NOMO-1 (cell line): ENCODE measurements around the gene SFRP5.

Experiments used
- DNase-seq, 2 experiments: peaks; one replicate each; lab custom pipeline; 2025; ENCODE audit not compliant: unreplicated experiment in 2 of 2; lab: John Stamatoyannopoulos, UW

Gene SFRP5

DNA sequence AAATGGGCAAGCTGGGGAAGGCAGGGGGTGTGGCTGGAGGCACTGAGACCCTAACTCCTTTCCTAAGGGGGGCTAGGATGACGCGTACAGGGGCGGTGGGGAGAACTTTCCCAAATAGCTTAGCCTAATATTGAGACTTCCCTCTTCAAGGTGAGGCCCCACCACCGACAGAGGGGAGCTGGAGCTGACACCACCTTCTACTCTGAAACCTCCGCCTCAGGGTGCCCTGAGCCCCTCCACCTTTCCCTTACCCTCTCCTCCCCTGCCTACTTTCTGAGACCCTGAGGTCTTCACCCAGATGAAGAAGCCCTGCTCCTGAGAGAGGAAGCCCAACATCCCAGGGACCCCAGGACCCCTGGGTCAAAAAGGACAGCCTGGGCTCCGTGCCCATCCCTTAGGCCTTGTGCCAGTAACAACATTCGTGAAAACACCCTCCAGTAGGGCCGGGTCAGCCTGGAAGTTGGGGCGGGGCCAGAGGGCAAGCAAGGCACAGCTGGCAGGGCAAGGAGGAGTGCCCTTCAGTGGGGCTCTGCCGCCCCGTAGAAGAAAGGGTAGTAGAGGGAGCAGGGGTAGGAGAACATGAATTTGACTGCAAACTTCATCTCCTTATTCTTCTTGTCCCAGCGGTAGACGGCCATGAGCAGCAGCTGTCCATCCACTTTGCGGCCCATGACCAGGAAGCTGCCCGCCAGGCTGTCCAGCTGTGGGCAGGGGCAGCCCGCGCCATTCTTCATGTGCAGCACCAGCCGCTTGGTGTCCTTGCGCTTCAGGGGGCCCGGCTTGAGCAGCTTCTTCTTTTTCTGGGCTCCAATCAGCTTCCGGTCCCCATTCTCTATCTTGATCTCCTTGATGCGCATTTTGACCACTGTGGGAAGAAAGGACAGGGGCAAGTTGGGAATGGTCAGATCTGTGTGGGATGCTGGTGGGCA, 4.5 kb downstream of the SFRP5 start:
- no peak for DNase-seq

DNA sequence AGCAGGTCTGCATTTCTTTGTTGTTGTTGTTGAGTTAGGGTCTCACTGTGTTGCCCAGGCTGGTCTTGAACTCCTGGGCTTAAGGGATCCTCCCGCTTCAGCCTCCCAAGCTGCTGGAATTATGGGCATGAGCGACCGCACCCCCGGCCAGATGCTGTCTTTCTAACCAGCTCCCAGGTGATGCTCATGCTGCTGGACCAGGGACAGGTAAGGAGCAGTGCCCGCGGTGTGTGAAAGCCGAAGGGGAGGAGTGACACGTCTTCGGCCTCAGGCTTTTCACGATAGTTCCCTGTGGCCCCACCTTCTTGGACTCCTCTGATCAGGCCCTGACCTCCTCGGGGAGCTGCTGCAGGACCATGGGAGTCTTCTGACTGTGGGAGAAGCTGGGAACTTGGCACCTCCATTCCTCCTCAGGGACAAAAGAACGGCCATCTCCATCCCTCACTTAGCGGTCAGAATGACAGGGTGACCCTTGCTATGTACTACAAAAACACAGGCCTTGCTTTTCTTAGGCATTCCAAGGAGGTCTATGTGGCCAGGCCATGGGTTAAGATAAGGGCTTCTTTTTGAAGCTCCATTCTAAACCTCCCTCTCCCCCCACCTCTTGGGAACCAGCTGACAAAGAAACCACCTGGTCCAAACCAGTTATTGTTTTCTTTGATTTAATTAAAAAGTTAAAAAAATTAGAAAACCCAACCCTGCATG, 5.5 kb downstream of the SFRP5 start:
- no peak for DNase-seq

DNA sequence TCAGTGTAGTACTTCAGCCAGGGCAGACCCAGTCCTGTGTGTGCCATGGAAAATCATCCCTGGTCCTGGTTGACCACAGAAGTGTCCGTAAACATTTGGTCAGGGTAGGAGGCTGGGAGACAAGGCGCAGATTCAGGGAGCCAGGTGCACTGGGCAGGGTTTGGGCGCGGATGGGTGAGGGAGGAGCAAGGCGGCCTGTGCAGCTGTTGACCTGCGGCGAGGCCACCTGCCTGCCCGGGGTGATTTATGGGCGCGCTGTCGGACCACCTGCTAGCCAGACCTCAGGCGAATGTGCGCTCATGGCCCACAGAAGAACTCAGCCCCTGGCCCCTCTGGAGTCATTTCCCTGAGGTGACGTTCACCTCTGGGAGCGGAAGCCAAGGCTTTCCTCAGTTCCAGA, 6.6 kb downstream of the SFRP5 start:
- no peak for DNase-seq

DNA sequence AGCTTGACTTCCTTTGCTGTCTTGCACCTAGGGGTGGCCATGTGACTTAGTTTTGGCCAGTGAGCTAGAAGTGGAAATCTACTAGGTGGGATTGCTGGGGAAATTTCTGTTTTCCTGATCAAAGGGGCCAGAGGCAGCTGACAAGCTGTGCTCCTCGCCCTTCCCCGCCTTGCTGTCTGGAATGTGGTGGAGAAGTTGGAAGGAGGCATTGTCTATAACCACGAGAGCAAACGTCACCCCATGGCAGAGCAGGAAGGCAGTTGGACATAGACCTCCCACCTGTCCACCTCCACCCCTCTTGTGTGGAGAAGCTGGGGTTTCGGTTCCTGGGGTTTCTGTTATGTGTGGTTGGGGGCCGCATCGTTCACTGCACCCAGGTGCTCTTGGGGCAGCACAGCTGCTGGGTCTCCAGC, 7.3 kb downstream of the SFRP5 start:
- DNase-seq = no peak

DNA sequence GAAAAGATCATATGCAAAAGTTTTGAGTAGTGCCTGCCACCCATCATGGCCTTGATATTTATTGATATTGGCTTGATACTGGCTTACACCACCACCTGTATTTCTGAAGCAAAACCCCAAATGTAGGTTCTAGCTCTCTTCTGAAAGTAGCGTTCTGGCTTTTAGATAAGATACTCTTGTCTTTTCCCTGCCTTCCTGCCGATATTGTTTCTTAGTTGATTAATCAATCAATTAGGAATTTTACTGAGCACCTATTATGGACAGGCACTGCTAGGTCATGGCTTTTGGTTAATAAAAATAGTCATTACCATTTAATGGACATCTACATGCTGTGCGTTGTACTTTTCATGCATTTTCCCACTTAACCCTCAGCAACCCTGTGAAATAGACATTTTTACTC, 7.9 kb downstream of the SFRP5 start:
- DNase-seq = no peak

DNA sequence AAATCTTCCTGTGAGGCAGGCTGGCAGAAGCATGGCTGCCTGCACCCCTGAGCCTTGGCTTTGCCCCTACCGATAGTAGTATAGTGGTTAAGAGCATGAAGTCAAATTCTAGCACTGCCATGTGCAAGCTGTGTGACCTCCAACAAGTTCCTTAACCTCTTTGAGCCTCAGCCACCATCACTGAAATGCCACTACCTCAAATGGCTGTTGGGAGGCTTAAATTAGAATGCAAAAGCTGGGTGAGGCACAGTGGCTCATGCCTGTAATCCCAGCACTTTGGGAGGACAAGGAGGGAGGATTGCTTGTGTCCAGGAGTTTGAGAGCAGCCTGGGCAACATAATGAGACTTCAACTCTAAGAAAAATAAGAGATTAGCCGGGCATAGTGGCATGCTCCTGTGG, 8.4 kb downstream of the SFRP5 start:
- no peak for DNase-seq

DNA sequence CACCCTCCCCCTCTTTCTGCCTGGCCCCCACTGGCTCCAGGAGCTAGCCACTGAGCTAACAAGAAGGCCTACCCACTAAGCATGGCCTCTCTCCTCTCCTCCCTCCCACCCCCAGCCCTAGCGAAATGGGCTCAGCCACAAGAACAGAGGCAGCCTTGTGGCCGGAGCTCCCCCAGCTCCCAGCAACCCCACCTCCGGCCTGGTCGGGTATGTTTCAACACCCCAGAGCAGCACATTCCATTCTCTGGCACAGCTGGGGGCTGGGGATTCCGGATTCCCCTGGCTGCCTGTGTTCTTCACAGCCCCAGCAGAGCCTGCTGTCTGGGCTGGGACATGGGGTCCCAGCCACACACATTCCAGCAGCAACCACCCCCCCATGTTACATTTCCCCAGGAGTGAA, 9.0 kb downstream of the SFRP5 start:
- no peak for DNase-seq

DNA sequence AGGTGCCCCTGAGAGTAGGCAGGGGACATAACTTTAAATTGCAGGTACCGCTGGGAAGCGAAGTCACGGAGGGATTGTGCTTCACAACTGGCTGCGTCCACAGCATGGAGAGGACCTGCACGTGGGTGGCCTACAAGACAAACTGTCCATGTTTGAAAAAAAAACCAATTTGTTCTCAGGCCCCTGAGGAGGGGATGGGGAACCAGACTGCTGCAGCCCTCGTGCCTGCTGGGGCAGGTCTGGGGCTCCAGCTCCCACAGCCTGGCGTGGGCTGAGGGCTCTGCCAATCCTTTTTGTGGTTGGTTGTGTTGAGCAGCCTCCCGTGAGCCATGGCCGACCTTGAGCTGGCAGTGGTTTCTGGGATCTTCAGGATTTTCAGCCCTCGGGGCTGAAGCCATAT, 9.7 kb downstream of the SFRP5 start:
- no peak for DNase-seq

DNA sequence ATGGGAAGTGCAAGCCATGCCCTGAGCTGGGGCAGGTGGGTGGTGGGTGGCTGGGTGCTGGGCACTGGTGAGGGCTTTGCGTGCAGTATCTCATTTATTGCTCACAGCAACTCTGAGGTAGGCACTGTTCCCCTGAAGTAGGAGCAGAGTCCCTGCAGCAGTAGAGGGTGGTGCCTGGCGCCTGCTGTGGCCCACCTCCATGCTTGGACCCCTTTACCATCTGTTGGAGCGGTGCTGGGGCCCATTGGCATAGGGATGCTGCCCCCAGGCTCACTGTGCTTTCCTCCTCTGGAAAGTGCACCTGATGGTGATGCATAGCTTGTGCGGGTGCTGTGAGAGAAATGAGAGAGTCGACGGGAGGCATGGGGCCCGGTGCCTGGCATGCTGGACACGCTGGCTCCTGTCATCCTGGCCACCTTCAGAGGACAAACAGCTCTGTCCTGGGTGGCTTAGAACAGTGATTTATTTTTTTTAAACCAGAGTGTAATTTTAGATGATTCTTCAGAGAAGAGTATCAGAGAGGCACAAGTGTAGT, 10.4 kb downstream of the SFRP5 start:
- no peak for DNase-seq

DNA sequence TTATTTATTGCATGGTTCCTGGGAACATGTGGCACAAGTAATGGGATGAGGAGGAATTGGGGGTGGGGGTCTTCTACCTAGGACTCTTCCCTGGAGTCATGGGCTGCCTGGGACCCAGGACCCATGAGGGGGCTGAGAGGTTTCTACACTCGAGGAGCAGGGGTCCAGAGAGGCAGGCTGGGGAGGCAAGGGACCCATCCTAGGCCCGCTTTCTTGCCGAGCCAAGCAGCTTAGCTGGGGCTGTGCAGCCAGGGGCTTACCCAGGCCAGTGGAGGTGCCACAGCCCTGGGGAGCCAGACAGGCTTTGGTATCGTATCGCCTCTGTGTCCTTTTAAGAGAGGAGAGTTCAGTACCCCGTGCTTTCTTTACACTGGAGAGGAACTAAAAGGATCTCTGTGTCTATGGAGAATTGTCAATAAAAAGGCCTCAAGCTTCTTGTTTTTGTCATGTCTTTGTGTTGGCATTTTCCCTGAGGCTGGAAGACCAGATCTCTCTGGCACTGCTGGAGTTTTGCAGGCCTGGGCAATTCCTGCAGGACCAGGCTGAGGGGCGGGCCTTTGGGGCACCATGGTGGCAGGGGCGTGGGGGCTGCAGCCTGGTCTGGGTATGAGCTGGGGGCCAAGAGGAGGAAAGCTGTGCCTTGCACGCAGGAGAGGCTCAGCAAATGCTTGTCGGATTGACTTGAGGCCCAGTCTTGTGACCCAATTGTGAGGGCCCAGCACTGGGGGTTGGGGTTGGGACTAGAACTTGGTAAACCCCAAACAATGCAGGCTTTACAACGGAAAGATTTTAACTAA, 11.1 kb downstream of the SFRP5 start:
- no peak for DNase-seq

DNA sequence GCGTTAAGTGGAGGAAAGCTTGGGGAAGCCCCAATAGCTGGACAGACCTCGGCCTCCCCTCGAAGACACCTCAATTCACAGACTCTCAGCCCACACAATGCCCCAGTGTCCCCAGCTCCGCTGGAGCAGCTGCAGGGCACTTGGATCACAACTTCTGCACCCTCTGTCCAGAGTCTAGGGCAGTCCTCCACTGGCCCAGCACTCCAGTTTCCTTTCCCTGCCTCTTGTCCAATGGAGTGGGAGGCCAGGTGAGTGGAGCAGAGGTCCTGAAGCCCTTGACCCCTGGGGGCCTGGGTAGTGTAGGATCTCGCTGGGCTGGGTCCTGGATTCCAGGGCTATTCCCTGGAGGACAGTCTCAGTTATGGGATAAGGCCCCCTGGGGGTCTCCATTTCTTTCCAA, 11.9 kb downstream of the SFRP5 start:
- DNase-seq = no peak

DNA sequence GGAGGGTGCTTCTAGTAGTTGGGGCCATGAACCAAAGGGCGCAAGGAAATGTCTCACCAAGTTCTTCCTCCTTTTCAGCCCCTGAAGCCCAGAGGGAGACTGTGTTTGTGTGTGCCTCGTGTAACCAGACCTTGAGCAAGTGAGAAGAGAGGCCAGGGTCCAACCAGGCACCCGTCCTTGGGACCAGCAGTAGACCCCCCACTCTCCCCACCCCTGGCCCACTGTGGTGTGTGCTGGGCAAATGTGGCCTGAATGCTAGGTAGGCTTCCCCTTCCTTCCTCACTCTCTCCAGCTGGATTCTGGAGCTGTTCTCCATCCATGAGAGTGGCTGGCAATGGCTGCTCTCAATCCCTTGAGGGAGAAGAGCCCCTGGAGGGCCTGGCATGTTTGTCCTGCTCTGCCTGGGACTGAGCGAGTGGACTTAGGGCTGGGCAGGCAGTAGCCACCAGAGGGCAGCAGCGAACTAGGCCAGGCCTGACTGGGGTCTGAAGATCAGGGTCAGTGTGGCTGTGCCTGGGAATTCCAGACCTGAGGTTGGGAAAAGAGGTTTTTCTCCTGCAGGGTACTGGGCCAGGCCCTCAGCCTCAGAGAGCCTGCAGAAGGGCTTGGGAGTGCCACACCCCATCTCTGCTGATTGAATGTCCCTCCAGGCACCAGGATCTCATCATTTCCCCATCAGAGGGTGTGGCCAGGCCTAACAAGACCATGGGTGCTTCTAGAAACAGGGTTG, 12.5 kb downstream of the SFRP5 start:
- peak; percentile 24 to 30 for DNase-seq

DNA sequence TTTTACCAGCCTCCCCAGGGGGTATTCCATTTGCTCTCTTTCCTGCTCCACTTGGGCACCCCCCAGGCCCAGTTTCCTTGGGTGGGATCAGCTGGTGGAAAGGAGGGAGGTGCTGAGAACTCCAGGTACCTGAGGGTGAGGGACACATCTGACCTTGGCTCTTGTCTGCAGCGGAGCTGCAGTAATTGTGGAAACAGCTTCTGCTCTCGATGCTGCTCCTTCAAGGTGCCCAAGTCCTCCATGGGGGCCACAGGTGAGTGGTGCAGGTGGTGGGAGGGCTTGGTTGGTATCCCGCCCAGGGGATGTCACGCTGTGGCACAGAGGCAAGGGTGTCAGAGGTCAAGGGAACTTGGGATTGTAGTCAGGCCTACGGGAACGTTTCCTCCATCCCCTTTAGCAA, 14.3 kb downstream of the SFRP5 start:
- DNase-seq = no peak

DNA sequence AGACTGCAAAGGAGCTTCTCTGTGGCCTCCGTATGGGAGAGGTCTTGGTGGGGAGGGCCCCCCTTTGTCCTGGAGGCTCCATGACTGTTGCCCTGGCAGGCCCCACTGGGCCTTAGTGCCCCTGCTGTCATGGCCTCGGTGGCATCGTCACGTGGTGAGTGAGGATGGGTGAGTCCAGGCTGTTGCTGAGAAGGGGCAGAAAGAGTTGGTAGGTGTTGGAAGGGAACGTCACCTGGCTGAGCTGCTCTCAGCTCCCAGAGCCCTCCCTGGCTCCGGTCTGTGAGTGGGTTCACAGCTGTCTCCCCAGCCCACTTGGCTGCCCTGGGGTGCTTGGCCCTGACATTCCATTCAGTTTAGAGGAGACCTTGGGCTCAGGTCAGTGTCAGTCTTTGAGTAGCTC, 16.1 kb downstream of the SFRP5 start:
- DNase-seq = no peak

DNA sequence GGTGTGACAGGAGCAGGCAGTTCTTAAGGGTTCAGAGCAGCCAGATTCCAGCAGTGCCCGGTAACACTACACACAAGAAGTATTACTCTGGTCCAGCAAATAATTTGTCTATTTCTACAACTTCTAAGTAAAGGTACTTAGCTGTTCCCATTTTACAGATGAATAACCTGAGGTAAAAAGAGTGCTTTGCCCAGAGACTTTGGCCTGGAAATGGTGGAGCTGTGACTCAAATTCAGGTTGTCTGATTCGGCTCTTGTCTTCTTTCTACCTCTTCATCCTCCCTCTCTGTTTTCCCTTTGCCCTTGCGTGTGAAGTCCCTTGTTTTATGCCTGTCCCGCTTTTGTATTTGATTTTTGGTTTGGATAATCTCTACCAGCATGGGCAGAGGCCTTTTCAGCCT, 17.1 kb downstream of the SFRP5 start:
- DNase-seq = no peak

DNA sequence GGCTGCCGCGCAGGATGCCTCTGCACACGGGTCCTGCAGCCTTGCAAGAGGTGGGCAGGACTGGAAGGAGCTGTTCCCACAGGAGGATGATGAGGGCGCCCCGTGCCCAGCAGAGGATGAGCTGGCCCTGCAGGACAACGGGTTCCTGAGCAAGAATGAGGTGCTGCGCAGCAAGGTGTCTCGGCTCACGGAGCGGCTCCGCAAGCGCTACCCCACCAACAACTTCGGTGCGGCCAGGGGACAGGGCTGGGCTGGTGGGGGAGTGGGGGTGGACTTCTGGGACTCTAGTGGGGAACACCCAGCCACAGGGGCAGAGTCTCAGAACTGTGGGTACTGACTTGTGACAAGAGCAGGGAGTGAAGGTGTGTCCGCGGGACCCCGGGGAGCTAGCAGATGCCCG, 18.8 kb downstream of the SFRP5 start:
- no peak for DNase-seq

DNA sequence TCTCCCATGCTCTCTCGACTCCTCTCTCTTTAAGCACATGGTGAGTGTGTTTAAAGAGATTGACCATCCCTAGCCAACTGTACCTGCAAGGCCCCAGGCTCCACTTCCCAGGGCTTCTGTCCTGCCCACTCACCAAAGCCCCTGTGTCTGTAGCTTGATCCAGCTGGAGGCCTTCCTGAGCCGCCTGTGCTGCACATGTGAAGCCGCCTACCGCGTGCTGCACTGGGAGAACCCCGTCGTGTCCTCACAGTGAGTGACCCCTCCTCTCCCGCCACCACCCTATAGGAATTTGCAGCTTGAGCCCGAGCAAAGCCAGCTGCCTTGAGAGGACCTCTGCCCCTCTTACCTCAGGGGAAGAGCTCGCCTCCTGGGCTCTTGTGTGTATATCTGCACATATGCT, 23.7 kb downstream of the SFRP5 start:
- no peak for DNase-seq

DNA sequence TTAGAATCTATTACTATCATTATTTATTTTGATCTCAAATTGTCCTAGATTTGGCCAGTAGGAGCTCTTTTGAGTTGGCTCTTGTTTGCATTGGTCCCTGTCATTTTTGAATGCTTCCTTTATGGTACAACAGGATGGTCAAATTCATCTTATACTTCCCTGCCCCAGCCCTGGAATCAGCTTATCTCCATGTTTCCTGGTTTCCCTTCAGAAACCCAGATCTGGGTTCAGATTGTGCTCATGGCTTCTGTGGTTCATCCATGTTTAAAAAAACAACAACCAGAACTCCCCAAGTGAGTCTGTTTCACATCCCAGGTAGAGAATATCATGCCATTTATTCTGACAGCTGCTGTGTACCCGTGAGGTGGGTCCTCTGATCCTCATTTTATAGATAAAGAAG, 24.2 kb downstream of the SFRP5 start:
- no peak for DNase-seq

DNA sequence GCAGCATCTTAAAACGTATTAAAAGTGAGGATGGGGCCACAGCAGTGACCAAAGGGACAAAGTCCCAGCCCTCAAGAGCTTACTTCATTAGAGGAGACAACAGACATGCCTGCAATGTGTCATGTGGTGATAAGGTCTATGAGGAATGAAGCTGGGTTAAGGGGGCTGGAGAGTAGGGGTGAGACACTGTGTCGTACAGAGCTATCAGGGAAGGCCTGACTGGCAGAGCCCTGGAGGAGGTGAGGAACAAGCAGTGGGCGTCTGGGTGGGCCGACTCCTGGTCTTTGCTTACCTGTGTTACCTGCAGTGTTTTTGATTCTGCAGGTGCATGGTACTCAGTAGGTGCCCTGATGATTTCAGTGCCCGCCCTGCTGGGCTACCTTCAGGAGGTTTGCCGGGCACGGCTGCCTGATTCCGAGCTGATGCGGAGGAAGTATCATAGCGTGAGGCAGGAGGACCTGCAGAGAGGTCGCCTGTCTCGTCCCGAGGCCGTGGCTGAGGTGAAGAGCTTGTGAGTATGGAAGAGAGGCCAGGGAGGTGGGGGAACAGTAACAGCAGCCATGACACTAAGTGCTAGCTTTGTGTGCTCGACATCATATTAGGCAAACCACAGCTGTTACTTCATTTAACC, 27.3 kb downstream of the SFRP5 start:
- DNase-seq = no peak
